GM10248 (cell line): ENCODE measurements around the gene COX14.
"Not testable (repeated sequence)": the region's sequence is repeated elsewhere in the genome, so short reads cannot be mapped to it uniquely, and the experiment has no call there.

ENCODE experiments used
- CTCF ChIA-PET: fragments of 300-600 bp; sonication (Branson Sonifier 250); formaldehyde crosslinking; extraction: SDS; loops from one replicate; lab custom pipeline; 2021; ENCODE audit warnings: antibody characterized with exemption; lab: Yijun Ruan, JAX
- POLR2A ChIA-PET: fragments of 350-650 bp; sonication (Branson Sonifier 250); formaldehyde crosslinking; extraction: SDS; loops from one replicate; lab custom pipeline; 2020; ENCODE audit warnings: antibody characterized with exemption; lab: Yijun Ruan, JAX
- DNase-seq: peaks from one replicate; pipeline ENCODE4 v3.0.0; 2012; ENCODE audit errors: extremely low spot score
- TF ChIP-seq, protein P1 (sequence below): IDR thresholded peaks from 2 replicates; pipeline ENCODE4 v1.5.1; 2012; ENCODE audit warnings: mild to moderate bottlenecking, low read depth; ENCODE audit errors: extremely low read depth, missing control alignments, control extremely low read depth

The COX14 gene

DNA sequence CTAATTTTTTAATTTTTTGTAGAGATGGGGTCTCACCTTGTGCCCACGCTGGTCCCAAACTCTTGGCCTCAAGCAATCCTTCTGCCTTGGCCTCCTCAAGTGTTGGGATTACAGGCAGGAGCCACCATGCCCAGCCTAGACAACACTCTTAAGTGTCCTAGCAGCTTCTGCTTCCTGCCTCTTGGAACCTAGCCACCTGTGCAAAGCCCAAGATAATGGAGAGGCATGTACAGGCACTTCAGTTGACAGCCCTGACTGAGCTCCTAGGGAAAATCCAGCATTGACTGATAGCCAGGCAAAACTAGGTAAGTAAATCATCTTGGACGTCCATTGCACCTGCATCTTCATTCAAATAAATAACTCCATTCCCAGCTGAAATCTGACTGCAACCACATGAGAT, 15.5 kb downstream of the COX14 start:
- TF ChIP-seq, protein P1, sequence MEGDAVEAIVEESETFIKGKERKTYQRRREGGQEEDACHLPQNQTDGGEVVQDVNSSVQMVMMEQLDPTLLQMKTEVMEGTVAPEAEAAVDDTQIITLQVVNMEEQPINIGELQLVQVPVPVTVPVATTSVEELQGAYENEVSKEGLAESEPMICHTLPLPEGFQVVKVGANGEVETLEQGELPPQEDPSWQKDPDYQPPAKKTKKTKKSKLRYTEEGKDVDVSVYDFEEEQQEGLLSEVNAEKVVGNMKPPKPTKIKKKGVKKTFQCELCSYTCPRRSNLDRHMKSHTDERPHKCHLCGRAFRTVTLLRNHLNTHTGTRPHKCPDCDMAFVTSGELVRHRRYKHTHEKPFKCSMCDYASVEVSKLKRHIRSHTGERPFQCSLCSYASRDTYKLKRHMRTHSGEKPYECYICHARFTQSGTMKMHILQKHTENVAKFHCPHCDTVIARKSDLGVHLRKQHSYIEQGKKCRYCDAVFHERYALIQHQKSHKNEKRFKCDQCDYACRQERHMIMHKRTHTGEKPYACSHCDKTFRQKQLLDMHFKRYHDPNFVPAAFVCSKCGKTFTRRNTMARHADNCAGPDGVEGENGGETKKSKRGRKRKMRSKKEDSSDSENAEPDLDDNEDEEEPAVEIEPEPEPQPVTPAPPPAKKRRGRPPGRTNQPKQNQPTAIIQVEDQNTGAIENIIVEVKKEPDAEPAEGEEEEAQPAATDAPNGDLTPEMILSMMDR, result no peak
- no peak for DNase-seq
- ChIA-PET CTCF (interaction anchor here (0.7 to 15.5 kb wide), 9 partner anchors 12 to 187 kb away, joined by 3 to 296 read pairs (median 3); partner anchors contain the start of gene COX14), POLR2A (interaction anchor here (0.6 to 1.7 kb wide), 2 partner anchors 15 to 115 kb away, joined by 3 to 7 read pairs; partner anchors contain the start of gene COX14)

DNA sequence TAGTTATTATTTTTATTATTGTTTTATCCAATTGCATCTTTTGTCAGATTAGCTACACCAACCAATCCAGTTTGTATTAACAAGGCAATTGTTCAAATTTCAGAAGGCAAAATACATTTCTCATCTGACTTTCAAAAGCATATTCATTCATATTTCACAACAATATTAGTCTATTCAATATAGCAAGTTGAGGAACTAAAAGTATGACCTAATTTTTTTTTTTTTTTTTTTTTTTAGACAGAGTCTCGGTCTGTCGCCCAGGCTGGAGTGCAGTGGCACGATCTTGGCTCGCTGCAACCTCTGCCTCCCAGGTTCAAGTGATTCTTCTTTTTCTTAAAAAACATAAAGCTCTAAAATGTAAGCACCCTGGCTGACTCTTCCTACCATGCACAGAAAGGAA, 17.3 kb downstream of the COX14 start:
- DNase-seq, result no peak
- TF ChIP-seq, protein P1, result no peak
- CTCF ChIA-PET, result interaction anchor here (1.3 to 15.5 kb wide), 5 partner anchors 14 to 47 kb away, joined by 3 to 296 read pairs (median 6); partner anchors contain the start of gene COX14
- POLR2A ChIA-PET, result interaction anchor here (0.7 to 3.9 kb wide), 2 partner anchors 17 to 263 kb away, joined by 4 to 16 read pairs; partner anchors contain the start of gene COX14

DNA sequence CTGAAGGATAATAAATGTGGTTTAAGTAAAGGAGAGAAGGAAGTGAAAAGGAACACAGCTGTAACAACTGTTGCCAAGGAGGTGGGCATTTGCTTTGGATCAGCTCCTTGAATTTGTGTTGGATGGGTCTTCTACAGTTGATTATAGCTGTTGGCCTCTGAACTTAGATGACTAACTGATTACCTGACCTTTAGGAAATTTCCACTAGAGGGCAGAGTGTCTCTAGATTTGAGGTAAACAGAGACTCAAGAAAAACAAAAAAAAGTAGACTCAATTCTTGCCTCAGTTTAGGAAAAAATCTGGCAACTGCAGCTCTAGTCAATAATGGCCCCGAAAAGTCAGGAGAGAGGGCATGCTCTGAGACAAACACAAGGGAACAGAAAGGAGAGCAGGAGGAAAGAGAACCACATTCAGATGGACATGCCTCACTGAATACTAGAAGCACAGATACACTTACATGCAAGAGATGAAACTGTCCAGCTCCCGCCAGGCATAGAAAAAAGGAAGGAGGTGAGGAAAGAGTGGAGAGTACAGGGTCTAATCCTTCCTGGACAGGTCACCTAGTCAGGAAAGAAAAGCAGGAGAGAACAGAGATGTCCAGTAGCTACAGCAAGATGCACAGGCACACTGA, 20.6 kb downstream of the COX14 start:
- ChIA-PET CTCF (interaction anchor here (0.7 to 15.5 kb wide), 35 partner anchors 10 to 372 kb away, joined by 3 to 296 read pairs (median 4); partner anchors contain the start of genes CERS5, COX14, DIP2B and GPD1), POLR2A (interaction anchor here (3.9 kb wide), 1 partner anchor 20 kb away, joined by 16 read pairs; the partner anchor contains the start of gene COX14)
- peak; percentile 42 for DNase-seq
- TF ChIP-seq, protein P1, result peak; percentile 59

DNA sequence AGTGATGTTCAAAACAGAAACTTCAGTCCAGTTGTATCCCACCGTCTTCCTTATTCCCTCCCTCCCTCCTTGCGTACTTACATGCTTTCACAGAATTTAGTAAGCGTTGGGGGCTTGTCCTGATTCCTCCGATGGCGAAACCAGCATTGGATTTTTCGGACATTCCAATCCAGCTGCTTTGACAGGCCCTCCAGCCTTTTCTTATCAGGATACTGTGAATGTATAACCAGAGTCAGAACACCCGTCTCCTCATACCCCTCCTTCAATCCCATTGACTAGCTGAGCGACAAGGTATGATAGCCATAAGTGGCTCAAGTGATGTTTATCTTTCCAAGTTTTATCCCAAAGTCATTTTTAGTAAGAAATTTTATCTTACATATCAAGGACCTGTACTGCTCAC, 31.0 kb downstream of the COX14 start:
- no peak for DNase-seq
- TF ChIP-seq, protein P1, result no peak
- ChIA-PET CTCF (interaction anchor here (1.0 to 11.0 kb wide), 6 partner anchors 10 to 72 kb away, joined by 3 to 54 read pairs (median 6); partner anchors contain the start of gene COX14), POLR2A (no interaction called here)

DNA sequence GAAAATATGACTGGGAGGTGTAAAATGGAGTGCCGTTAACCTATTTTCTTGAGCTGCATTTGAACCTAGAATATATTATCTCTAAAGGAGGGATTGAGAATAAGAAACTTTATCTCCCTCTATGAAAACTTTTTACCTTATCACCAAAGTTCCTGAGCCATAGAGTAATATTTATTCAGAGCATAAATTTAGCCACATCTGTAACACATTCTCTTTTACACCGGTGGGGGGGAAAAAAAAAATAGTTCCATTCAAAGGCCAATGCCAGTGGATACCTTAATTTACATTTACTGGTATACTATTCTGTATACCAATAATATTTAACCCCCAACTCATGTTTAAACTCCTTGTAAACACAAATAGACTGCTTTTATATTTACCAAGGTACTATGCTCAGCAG, 33.4 kb downstream of the COX14 start:
- ChIA-PET CTCF (interaction anchor here (1.1 to 11.0 kb wide), 7 partner anchors 8 to 75 kb away, joined by 3 to 54 read pairs (median 6); partner anchors contain the start of gene COX14), POLR2A (interaction anchor here (0.6 kb wide), 1 partner anchor 61 kb away, joined by 6 read pairs; no protein-coding TSS in a partner anchor)
- DNase-seq, result no peak
- TF ChIP-seq, protein P1, result no peak

DNA sequence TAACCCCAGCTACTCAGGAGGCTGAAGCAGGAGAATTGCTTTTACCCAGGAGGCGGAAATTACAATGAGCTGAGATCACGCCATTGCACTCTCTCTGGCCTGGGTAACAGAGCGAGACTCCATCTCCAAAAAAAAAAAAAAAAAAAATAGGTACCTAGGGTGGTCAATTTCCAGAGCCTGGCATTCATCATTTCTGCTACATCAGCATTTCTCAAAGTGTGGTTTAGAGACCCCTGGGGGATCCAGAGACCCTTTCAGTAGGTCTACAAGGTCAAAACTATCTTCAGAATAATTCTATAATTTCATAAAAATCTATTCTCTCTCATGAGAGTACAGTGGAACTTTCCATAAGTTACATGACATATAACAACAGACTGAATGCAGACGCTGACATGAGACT, 35.2 kb downstream of the COX14 start:
- no peak for DNase-seq
- ChIA-PET POLR2A (interaction anchor here (0.6 kb wide), 1 partner anchor 24 kb away, joined by 3 read pairs; no protein-coding TSS in a partner anchor), CTCF (interaction anchor here (1.1 to 11.0 kb wide), 11 partner anchors 7 to 73 kb away, joined by 3 to 54 read pairs (median 4); partner anchors contain the start of genes CERS5 and COX14)
- TF ChIP-seq, protein P1, result no peak

DNA sequence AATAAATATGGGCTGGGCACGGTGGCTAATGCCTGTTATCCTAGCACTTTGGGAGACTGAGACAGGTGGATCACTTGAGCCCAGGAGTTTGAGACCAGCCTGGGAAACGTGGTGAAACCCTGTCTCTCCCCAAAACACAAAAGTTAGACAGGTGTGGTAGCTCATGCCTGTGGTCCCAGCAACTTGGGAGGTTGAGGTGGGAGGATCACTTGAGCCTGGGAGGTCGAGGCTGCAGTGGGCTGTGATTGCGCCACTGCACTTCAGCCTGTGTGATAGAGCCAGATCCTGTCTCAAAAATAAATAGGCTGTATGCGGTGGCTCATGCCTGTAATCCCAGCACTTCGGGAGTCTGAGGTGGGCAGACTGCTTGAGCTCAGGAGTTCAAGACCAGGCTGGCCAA, 36.0 kb downstream of the COX14 start:
- ChIA-PET POLR2A (interaction anchor here (0.6 kb wide), 1 partner anchor 23 kb away, joined by 3 read pairs; no protein-coding TSS in a partner anchor), CTCF (interaction anchor here (1.1 to 11.0 kb wide), 8 partner anchors 9 to 73 kb away, joined by 3 to 54 read pairs (median 4); partner anchors contain the start of genes CERS5 and COX14)

More for the DNA sequence above, 36.0 kb downstream of the COX14 start:
- not testable (repeated sequence) for DNase-seq
